ENCODE data around the gene JUND. TPM values are rescaled to one million over a fixed set of nuclear protein-coding genes. Genes with fewer than 3 reads are reported as not detected.

Gene JUND
- total RNA-seq, 1 donor, result 85.6 TPM

DNA sequence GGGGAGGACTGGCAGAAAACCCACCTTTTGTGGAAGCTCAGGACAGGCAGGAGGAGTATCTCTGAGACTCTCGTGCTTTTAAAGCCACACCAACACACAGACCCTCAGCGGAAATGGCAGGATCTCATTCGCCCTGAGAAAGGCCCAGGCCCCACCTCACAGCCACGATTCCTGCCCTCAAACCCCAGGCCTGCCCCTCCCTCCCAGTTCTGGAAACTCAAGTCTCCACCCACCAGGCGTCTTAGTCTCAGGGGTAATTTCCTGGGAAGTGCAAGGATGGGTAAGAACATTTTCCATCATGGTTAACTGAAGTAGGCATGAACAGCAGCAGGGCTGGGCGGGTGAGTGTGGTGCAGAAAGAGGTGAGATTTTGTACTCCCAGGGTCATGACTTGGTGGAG is 47.2 kb downstream of the JUND start:
- TF ChIP-seq, protein P1, sequence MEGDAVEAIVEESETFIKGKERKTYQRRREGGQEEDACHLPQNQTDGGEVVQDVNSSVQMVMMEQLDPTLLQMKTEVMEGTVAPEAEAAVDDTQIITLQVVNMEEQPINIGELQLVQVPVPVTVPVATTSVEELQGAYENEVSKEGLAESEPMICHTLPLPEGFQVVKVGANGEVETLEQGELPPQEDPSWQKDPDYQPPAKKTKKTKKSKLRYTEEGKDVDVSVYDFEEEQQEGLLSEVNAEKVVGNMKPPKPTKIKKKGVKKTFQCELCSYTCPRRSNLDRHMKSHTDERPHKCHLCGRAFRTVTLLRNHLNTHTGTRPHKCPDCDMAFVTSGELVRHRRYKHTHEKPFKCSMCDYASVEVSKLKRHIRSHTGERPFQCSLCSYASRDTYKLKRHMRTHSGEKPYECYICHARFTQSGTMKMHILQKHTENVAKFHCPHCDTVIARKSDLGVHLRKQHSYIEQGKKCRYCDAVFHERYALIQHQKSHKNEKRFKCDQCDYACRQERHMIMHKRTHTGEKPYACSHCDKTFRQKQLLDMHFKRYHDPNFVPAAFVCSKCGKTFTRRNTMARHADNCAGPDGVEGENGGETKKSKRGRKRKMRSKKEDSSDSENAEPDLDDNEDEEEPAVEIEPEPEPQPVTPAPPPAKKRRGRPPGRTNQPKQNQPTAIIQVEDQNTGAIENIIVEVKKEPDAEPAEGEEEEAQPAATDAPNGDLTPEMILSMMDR (IDR thresholded peaks at IDR 0.05; ENCODE audit: insufficient read depth, low read length), result no peak
- no peak overlapping the region for H3K4me3 ChIP-seq (ENCODE audit: low read depth, low read length)
- DNase-seq (ENCODE audit: low read depth), result no peak

DNA sequence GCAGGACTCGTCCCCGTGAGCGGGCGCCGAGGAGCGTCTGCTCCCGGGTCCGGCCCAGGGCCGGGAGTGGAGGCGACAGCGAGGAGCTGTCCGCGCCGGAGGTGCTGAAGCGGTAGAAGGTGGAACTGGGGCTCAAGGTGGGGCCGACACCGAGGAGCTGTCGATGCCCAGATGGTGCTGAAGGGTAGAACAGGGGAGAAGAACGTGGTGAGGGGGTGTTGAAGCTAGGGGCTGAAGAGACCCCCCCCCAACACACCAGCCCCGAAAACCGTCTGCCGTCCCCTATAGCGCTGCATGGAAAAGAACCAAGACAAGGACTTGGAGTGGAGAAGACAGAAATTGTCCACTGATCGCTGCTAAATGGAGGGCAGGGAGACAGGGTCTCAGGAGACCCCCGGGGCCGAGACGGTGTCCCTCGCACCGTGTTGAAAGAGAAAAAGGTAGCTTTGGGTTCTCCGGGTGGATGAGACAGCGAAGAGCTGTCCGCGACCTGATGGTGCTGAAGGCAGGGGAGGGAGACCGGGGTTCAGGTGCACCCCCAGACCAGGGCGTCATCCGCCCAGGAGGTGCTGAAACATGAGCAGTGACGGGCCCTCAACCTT is 48.1 kb downstream of the JUND start:
- peak; percentile 53 for DNase-seq (ENCODE audit: low read depth)
- no peak overlapping the region for H3K4me3 ChIP-seq (ENCODE audit: low read depth, low read length)
- TF ChIP-seq, protein P1 (IDR thresholded peaks at IDR 0.05; ENCODE audit: insufficient read depth, low read length), result no peak

DNA sequence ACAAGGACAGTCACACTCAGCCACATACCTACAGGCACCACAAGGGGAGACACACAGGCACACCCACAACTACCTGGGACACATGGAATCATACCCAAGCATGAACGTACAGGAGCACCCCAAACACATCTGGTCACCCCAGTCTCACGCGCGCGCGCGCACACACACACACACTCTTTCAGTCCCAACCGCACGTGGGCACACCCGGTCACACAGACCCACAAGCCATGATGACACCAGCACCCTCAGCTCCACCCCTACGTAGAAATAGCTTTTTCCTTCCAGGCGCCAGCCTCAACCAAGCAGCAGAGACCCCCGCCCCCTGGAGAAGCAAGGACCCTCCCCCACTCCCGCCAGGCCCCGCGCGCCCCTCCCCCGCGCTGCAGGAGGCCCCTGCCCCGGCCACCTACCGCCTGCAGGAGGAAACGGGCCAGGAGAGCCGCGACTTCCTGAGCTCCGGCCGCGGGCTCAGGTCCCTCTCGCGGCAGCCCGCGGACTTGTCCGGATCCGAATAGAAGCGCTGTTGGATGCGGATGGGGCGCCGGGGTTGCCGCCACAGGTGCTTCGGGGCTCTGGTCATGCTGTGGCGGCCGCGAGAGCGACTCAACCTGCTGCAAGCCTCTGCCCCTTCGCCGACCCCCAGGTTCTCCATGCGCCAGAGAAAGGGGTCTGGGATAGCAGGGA is 48.7 kb downstream of the JUND start:
- TF ChIP-seq, protein P1 (IDR thresholded peaks at IDR 0.05; ENCODE audit: insufficient read depth, low read length), result peak; percentile 8
- no peak for DNase-seq (ENCODE audit: low read depth)
- H3K4me3 ChIP-seq (ENCODE audit: low read depth, low read length), result no peak overlapping the region

DNA sequence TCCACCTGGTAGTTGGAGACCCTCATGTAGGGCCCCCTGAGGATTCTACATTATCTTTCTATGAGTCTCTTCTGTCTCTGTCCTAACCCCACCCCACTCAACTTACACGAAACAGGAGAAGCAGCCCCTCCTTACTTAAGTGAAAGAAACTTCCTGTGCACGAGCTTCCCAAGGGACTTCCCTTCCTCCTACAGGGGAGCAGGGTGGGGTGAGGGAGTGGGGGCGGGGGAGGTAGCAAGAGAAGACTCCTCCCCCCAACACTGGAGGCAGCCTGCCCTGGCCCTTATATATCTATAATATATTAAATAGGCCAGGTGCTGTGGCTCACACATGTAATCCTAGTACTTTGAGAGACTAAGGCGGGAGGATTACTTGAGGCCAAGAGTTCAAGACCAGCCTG is 49.6 kb downstream of the JUND start:
- no peak overlapping the region for H3K4me3 ChIP-seq (ENCODE audit: low read depth, low read length)

DNA sequence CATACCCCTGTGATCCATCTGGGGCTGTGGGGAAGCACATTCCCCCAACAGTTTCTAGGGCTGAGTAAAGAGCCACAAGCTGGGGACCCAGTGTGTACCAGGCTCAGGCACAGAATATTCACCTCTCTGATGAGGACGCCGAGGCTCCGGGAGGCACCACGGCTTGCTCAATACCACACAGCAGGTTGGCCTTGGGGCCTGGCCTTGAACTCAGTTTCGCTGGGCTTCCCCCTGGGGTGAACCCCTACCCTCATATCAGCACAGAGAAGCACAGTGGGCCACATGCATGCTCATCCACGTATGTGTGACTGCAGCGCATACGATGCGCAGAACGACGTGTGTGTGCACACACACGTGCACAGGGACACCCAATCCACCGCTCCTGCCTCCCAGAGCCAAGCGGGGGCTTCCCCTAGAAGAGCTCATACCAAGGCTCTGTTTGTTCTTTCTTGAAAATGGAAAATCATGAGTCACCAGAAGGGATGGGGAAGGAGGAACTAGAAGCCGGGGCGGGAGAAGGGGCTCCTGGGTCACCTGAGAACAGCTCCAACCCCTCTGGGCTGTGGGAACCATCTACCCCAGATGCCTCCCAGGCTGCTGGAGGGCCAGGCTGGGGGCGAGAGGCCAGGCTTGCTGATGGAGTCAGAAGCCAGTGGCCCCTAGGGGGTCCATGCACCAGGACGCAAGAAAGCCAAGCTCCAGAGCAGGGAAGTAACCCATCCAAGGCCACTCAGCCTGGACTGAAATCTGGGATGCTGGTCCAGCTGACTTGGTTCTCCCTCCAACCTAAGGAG is 50.3 kb downstream of the JUND start:
- TF ChIP-seq, protein P1 (IDR thresholded peaks at IDR 0.05; ENCODE audit: insufficient read depth, low read length), result no peak
- no peak for DNase-seq (ENCODE audit: low read depth)
- no peak overlapping the region for H3K4me3 ChIP-seq (ENCODE audit: low read depth, low read length)

More for the DNA sequence above, 49.6 kb downstream of the JUND start:
- no peak for DNase-seq (ENCODE audit: low read depth)
- TF ChIP-seq, protein P1 (IDR thresholded peaks at IDR 0.05; ENCODE audit: insufficient read depth, low read length), result no peak

DNA sequence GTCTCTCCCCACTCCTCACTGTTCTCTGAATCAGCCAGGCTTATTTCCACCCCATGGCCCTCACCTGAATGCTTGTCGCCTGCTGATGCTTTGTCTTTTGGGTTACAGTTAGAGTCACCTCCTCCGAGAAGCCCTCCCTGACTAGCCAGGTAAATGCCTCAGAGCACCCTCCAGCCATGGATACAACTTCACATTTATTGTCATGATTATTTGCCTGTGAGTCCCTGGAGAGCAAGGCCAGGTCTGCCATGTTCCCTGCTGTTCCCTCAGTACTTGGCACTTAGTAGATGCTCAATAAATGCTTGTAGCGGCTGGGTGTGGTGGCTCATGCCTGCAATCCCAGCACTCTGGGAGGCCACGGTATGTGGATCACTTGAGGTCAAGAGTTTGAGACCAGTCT is 51.5 kb downstream of the JUND start:
- no peak for DNase-seq (ENCODE audit: low read depth)
- H3K4me3 ChIP-seq (ENCODE audit: low read depth, low read length), result no peak overlapping the region
- TF ChIP-seq, protein P1 (IDR thresholded peaks at IDR 0.05; ENCODE audit: insufficient read depth, low read length), result no peak

Small RNA genes lying within 50 kb of the gene (small RNA-seq; reads per million reads assigned to genes)
- gene MIR3188 (not detected), gene RPL39P38 (not detected)

Other genes starting within 250 kb of the JUND start
- not detected in 2 replicates for gene IL12RB1, start 194.7 kb downstream of the JUND start, total RNA-seq (ENCODE audit: low replicate concordance)
- gene MAST3, start 183.8 kb downstream of the JUND start, total RNA-seq (ENCODE audit: low replicate concordance), result 2.4 and 3.1 TPM in 2 replicates
- 36.7 and 41.3 TPM in 2 replicates for gene PIK3R2, start 128.5 kb downstream of the JUND start, total RNA-seq (ENCODE audit: low replicate concordance)
- 0.90 and 23.1 TPM in 2 replicates for gene IFI30, start 107.8 kb downstream of the JUND start, total RNA-seq (ENCODE audit: low replicate concordance)
- gene MPV17L2, start 88.4 kb downstream of the JUND start, total RNA-seq (ENCODE audit: low replicate concordance), result 4.4 and 11.7 TPM in 2 replicates
- gene RAB3A, start 77.6 kb downstream of the JUND start, total RNA-seq (ENCODE audit: low replicate concordance), result 2.8 TPM in 1 of 2 replicates, not detected in the other
- gene PDE4C, start 55.2 kb downstream of the JUND start, total RNA-seq (ENCODE audit: low replicate concordance), result not detected in 2 replicates
- gene IQCN, start 7.2 kb downstream of the JUND start, total RNA-seq (ENCODE audit: low replicate concordance), result 1.5 and 4.4 TPM in 2 replicates
- gene LSM4, start 41.5 kb upstream of the JUND start, total RNA-seq (ENCODE audit: low replicate concordance), result 113 and 119 TPM in 2 replicates
- 9.6 and 27.2 TPM in 2 replicates for gene PGPEP1, start 59.0 kb upstream of the JUND start, total RNA-seq (ENCODE audit: low replicate concordance)
- gene GDF15, start 104.5 kb upstream of the JUND start, total RNA-seq (ENCODE audit: low replicate concordance), result 23.8 and 27.6 TPM in 2 replicates
- gene LRRC25, start 116.0 kb upstream of the JUND start, total RNA-seq (ENCODE audit: low replicate concordance), result 0.09 TPM in 1 of 2 replicates, not detected in the other
- 66.7 and 76.4 TPM in 2 replicates for gene SSBP4, start 137.8 kb upstream of the JUND start, total RNA-seq (ENCODE audit: low replicate concordance)
- 6.3 and 42.1 TPM in 2 replicates for gene ISYNA1, start 156.5 kb upstream of the JUND start, total RNA-seq (ENCODE audit: low replicate concordance)
- gene ELL, start 240.4 kb upstream of the JUND start, total RNA-seq (ENCODE audit: low replicate concordance), result 6.5 and 10.9 TPM in 2 replicates

Data from fibroblast of the aortic adventitia (primary cell).